Fibroblast of the aortic adventitia (primary cell): ENCODE data around the gene ROMO1. TPM values are rescaled to one million over a fixed set of nuclear protein-coding genes. Genes with fewer than 3 reads are reported as not detected.
"Not testable (repeated sequence)": the region's sequence is repeated elsewhere in the genome, so short reads cannot be mapped to it uniquely, and the experiment has no call there.

ENCODE experiments used
- DNase-seq: peaks from one replicate; pipeline ENCODE4 v3.0.0-alpha.2; 2010; ENCODE audit warnings: low read depth
- H3K4me3 ChIP-seq: 2 replicates; pipeline ENCODE4 v1.5.1; 2011; ENCODE audit warnings: low read depth, mild to moderate bottlenecking, control low read depth, low read length, moderate library complexity
- CTCF ChIP-seq: IDR thresholded peaks from 2 replicates; pipeline ENCODE4 v1.5.1; 2011; ENCODE audit warnings: mild to moderate bottlenecking, low read length, control low read depth, inconsistent platforms; ENCODE audit not compliant: insufficient read depth
- total RNA-seq: library from RNA; depleted of rRNA; stranded (reverse); fragments of >200 nt; gene quantifications from 2 replicates; pipeline ENCODE4 v1.2.3, GENCODE V29; 2012; ENCODE audit warnings: low replicate concordance

Gene ROMO1
- total RNA-seq, 1 donor = 164 TPM

DNA sequence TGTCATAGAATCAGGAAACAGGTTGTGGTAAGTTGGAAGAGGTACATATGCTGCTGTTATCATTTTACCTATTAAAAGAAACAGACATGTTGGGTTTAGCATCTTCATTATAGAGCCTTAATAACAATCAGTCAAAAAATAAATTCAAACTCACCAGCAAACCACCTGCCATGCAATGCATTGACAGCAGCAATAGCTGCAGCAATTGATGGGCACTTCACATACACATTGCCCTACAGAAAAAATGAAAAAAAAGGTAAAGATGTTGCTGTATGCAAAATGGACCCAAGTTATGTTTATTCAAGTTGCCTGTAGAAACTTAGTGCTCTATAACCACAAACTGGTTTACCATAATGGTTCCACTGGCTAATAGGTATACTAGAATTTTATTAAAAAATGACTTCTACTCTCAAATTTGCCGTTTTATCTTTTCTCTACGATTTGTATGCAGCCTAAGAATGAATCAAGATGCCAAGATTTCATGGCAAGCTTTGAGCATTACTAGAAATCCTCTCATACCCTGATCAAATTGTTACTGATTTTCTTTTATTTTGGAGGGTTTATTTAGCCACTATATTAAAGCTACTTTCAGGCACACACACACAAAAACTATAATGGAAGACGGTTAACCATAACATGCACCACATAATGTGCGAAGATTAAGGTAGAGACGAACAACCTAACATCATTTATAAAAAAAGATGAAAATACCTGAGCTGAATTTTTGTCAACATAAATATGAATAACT, 5.5 kb downstream of the ROMO1 start:
- DNase-seq = no peak
- H3K4me3 ChIP-seq = no peak overlapping the region
- no peak for TF ChIP-seq CTCF

- DNase-seq, H3K4me3 ChIP-seq: not testable (repeated sequence)
These were observed 6.7 kb downstream of the ROMO1 start for GRCh38 chr20:35705894-35706293.

DNA sequence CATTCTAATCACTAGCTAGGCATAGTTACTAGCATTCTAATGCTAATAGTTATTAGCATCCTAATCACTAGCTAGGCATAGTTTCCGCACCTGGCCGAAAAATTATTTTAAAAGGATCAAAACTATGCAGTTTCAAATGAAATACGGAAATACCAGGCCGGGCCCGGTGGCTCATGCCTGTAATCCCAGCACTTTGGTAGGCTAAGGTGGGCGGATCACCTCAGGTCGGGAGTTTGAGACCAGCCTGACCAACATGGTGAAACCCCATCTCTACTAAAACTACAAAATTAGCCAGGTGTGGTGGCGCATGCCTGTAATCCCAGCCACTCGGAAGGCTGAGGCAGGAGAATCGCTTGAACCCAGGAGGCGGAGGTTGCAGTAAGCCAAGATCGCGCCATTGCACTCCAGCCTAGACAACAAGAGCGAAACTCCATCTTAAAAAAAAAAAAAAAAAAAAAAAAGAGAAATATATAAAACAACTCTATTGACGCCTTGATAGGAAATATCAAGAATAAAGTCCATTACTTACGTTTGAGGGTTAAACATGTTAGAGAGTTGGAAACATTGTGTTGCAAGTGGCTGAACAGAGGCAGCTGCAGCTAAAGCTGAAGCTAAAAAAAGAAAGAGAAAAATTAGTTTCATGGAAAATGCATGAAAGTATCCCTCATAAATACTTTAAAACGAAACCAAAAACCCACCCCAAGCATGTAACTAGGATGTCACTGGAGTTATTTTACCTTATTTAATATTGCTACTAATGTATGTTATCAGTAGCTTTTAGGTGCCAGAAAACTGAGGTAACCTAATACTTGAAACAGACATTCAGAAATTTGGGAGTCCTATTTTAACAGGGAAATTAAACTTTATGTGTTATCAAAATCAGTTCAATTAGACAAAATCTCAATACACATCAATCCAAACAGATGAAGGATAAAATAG, 7.7 kb downstream of the ROMO1 start:
- not testable (repeated sequence) for DNase-seq, H3K4me3 ChIP-seq

DNA sequence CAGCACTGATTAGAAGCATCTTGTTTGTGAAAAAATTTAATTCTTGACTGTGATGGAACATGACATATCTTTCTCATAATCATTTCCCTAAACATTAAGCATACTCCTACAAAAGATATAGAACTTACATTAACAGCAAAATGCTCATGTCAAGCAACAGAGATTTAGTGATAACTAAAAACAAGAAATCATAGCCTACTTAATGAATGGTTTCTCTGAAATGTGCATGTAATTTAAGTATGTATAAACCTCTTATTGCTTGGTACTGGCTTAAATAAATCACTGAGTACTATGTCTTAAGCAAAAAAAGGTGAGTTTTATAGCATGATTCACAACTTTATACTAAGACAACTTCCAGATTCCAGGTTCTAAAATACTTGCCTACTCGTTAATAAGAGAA, 9.3 kb downstream of the ROMO1 start:
- TF ChIP-seq CTCF = no peak
- H3K4me3 ChIP-seq = no peak overlapping the region
- no peak for DNase-seq

- H3K4me3 ChIP-seq = no peak overlapping the region
- TF ChIP-seq CTCF = no peak
- no peak for DNase-seq
These were observed 10.1 kb downstream of the ROMO1 start for GRCh38 chr20:35709259-35709658.

DNA sequence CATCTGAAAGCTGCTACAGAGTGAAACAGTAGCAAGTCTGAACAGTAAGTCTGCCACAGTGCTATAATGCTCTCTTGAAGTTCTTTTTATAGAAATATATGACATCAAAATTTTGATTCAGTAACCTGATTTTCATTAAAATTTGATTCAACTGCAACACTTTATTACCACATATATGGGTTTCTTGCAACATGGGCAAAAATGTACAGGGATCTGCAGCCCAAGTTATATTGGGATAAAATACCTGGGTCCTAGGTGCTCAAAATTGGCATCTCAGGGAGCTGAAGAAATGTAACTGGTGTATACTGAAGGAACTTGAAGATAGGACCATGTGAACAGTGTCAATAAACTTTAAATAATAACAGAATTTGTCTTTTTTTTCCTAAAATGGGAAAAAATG, 10.8 kb downstream of the ROMO1 start:
- DNase-seq = no peak
- TF ChIP-seq CTCF = no peak
- no peak overlapping the region for H3K4me3 ChIP-seq

DNA sequence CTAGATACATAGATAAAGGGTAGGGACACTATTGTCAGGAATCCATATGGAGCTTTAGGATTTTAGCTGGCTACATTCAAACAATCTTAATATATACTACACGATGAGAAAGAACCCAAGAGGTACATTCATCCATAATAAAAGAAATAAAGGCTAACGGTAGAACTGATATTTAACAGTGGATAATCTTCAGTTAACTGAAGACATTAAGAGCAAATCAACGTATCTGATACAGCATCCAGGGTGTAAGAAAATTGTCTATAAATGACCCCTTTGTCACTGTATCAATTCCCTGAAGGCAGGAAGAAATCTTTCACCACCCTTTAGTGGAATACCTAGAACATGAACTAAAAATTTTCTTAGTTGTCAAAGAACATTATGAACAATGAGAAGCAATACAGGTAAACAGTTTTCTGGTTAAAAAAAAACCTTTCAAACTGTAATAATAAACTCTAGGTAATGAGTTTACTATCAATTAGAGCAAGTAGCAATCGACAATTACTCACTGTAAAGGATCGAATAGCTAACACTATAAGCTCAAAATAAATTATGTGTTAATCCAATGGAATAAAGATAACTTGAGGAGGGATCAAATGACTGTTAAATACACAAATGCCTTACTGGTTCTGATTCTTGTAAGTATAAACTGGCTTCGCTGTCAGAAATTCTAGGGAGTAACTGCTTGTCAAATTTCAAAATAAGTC, 11.8 kb downstream of the ROMO1 start:
- H3K4me3 ChIP-seq = no peak overlapping the region
- TF ChIP-seq CTCF = no peak
- DNase-seq = no peak
